ENCODE data around the gene EFCAB9. TPM values are rescaled to one million over a fixed set of nuclear protein-coding genes. Genes with fewer than 3 reads are reported as not detected.

Gene EFCAB9
- total RNA-seq, 1 donor = not detected

GRCh38 chr5:172178991-172179989 is 14.7 kb upstream of the EFCAB9 start:
- TF ChIP-seq, protein P1, sequence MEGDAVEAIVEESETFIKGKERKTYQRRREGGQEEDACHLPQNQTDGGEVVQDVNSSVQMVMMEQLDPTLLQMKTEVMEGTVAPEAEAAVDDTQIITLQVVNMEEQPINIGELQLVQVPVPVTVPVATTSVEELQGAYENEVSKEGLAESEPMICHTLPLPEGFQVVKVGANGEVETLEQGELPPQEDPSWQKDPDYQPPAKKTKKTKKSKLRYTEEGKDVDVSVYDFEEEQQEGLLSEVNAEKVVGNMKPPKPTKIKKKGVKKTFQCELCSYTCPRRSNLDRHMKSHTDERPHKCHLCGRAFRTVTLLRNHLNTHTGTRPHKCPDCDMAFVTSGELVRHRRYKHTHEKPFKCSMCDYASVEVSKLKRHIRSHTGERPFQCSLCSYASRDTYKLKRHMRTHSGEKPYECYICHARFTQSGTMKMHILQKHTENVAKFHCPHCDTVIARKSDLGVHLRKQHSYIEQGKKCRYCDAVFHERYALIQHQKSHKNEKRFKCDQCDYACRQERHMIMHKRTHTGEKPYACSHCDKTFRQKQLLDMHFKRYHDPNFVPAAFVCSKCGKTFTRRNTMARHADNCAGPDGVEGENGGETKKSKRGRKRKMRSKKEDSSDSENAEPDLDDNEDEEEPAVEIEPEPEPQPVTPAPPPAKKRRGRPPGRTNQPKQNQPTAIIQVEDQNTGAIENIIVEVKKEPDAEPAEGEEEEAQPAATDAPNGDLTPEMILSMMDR (IDR thresholded peaks at IDR 0.05; ENCODE audit: insufficient read depth, low read depth, low read length) = no peak
- H3K4me3 ChIP-seq (ENCODE audit: low read depth, low read length) = no peak overlapping the region
- peak; percentile 59 for DNase-seq (ENCODE audit: low read depth)

GRCh38 chr5:172180936-172181335 is 13.0 kb upstream of the EFCAB9 start:
- TF ChIP-seq, protein P1 (IDR thresholded peaks at IDR 0.05; ENCODE audit: insufficient read depth, low read depth, low read length) = no peak
- DNase-seq (ENCODE audit: low read depth) = no peak
- no peak overlapping the region for H3K4me3 ChIP-seq (ENCODE audit: low read depth, low read length)

GRCh38 chr5:172182291-172182690 is 11.7 kb upstream of the EFCAB9 start:
- DNase-seq (ENCODE audit: low read depth) = no peak
- TF ChIP-seq, protein P1 (IDR thresholded peaks at IDR 0.05; ENCODE audit: insufficient read depth, low read depth, low read length) = no peak
- H3K4me3 ChIP-seq (ENCODE audit: low read depth, low read length) = no peak overlapping the region

DNA sequence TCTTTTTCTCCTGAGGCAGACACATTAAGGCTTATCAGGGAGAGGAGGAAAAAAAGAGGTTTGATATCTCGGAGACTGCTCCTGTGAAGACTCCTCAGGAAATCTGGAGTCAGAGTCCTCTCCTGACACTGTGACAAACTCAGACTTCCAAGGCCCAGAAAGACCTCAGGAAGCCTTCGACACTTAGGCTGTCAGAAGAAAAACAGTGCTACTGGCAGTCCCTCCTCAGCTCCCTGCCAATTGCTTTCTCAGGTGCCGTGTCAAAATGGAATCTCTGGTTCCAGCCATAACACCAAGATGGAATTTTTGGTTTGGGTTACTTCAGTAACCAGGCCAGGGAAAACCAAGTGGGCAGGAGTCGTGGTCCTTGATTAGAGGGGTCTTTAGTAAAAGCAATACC is 10.1 kb upstream of the EFCAB9 start:
- no peak for DNase-seq (ENCODE audit: low read depth)
- H3K4me3 ChIP-seq (ENCODE audit: low read depth, low read length) = no peak overlapping the region
- TF ChIP-seq, protein P1 (IDR thresholded peaks at IDR 0.05; ENCODE audit: insufficient read depth, low read depth, low read length) = no peak

DNA sequence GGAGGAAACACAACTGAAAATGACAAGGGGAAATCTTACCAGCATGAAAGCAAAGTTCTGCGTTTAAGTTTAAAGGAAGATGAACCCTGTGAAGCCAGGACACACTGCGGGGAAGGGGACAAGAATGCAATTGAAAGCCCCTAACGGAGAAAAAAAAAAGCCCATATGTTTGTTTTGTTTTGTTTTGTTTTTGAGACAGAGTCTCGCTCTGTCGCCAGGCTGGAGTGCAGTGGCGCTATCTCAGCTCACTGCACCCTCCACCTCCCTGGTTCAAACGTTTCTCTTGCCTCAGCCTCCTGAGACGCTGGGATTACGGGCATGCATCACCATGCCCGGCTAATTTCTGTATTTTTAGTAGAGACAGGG is 8.9 kb upstream of the EFCAB9 start:
- DNase-seq (ENCODE audit: low read depth) = no peak
- TF ChIP-seq, protein P1 (IDR thresholded peaks at IDR 0.05; ENCODE audit: insufficient read depth, low read depth, low read length) = no peak
- H3K4me3 ChIP-seq (ENCODE audit: low read depth, low read length) = no peak overlapping the region

GRCh38 chr5:172186114-172186695 is 7.8 kb upstream of the EFCAB9 start:
- no peak for DNase-seq (ENCODE audit: low read depth)
- H3K4me3 ChIP-seq (ENCODE audit: low read depth, low read length) = peak overlapping the region; percentile 85
- TF ChIP-seq, protein P1 (IDR thresholded peaks at IDR 0.05; ENCODE audit: insufficient read depth, low read depth, low read length) = no peak

Measured in fibroblast of villous mesenchyme (primary cell).